Thyroid gland (tissue), 4 donors: Measurements from ENCODE around the gene EGFR.

Source experiments
- CTCF ChIP-seq, 6 experiments: fragments of 200-600 bp in 3 of 6; fragments of 450-650 bp in 3 of 6; sonication (generic) in 3 of 6; IDR thresholded peaks; one replicate each; pipeline ENCODE4 v1.5.1; 2016 to 2019; ENCODE audit warnings: antibody characterized with exemption in 6 of 6, mild to moderate bottlenecking in 2 of 6, inconsistent platforms in 1 of 6, moderate library complexity in 1 of 6
- POLR2A ChIP-seq, 2 donors: fragments of 450-650 bp; IDR thresholded peaks; one replicate each; pipeline ENCODE4 v1.6.1; 2017; ENCODE audit warnings: antibody characterized with exemption in 2 of 2, mild to moderate bottlenecking in 2 of 2, moderate library complexity in 1 of 2

GRCh38 chr7:55060085-55060484, 41.3 kb downstream of the EGFR start:
- TF ChIP-seq CTCF (IDR thresholded peaks at IDR 0.05) (no peak), POLR2A (IDR thresholded peaks at IDR 0.05) (no peak)
